Posterior vena cava (tissue), 2 donors: Measurements from ENCODE around the gene EPB41L3. TPM values are rescaled to one million over a fixed set of nuclear protein-coding genes. Genes with fewer than 3 reads are reported as not detected.

Experiments used
- DNase-seq: peaks from one replicate; pipeline ENCODE4 v3.0.0-alpha.2; 2020; ENCODE audit warnings: low spot score
- intact Hi-C, 2 donors: fragments of 100-400 bp; cut with DNase I; formaldehyde crosslinking; loops; one replicate each; pipeline versions ENCODE4 v1.14.1 to v1.14.2; 2022 to 2023
- total RNA-seq, 2 donors: library from RNA; stranded (reverse); fragmentation: NEBNext Ultra II Directional; extraction: Animal tissue kit (Norgen Biotek cat#: 25700); gene quantifications; one replicate each; pipeline ENCODE4 v1.2.1, GENCODE V29; 2021
- donor health status: DM: yes; HTN: yes; CAD: no.
- donor health status: DM: yes; HTN: yes; CAD: no.

Gene EPB41L3
- total RNA-seq, 2 donors from 2014 or later: 48.2 to 82.9 TPM

- intact Hi-C loops: loop anchor here in 1 of 2 donors (10.0 kb wide), 1 partner anchor 71 kb away; no protein-coding TSS in a partner anchor
- no peak for DNase-seq
Measured at GRCh38 chr18:5463831-5464230, 80.0 kb downstream of the EPB41L3 start.

DNA sequence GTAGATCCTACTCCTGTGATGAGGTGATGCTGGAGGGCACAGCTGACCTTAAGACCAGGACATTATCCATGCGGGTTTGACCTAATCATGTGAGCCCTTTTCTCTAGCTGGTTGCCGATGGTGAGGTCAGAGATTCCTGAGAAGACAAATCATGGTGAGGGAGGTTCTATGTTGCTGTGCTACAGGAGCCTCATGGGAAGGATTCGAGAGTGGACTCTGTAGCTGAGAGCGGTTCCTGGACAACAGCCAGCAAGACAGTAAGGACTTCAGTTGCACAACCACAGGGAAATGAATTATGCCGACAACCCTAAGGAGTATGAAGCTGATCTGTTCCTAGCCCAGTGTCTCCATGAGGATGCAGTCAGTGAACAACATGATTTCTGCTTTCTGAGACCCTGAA is 80.4 kb downstream of the EPB41L3 start:
- intact Hi-C loops: loop anchor here in 1 of 2 donors (10.0 kb wide), 1 partner anchor 71 kb away; no protein-coding TSS in a partner anchor
- peak; percentile 88 for DNase-seq

- intact Hi-C loops: loop anchor here in 1 of 2 donors (10.0 kb wide), 1 partner anchor 73 kb away; no protein-coding TSS in a partner anchor
- DNase-seq: no peak
Measured at GRCh38 chr18:5462227-5462626, 81.6 kb downstream of the EPB41L3 start.

DNA sequence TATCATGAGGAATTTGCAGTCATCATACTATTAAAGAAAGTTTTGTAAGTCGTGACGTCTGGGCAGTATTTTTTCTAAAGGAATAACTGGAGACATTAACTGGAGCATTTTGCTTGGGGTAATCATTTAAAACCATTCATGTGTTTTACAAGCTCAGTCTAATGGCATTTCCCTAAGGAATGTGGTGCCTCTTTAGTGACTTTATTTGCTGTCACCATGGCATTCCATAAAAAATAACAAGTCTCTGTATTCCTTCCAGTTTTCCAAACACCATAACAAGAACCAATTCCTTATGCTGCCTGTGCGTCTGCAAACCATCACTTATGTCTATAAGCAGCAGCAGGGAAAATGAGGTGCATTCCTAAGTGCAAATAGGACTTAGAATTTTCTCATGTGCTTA is 82.8 kb downstream of the EPB41L3 start:
- intact Hi-C loops: loop anchor here in 1 of 2 donors (10.0 kb wide), 1 partner anchor 74 kb away; no protein-coding TSS in a partner anchor
- no peak for DNase-seq

DNA sequence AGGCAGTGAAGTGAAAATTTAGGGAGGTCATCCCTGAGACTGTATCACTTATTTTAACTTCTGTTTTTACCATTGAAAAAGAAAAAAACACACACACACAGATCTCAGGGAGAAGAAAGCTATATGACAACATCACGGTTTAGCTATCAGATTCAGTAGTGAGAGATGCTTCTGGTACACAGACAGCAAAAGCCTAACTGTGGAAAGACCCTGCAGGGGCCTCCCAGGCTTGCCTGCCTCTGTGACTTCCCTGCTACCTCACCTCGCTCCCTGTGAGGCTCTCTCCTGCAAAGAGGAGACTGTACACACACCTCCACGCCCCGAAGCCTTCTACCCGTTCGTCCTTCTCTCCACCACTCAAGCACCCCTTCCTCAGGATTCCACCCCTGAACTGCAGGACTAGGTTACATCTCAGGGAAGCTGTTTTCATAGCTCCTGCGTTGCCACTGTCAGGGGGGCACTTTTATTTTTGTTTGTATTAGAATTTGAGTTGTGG is 86.3 kb downstream of the EPB41L3 start:
- DNase-seq: no peak
- intact Hi-C loops: no loop called here

GRCh38 chr18:5456577-5457461 is 87.0 kb downstream of the EPB41L3 start:
- DNase-seq: no peak
- intact Hi-C loops: no loop called here

- intact Hi-C loops: no loop called here
- no peak for DNase-seq
Measured at GRCh38 chr18:5455674-5456073, 88.1 kb downstream of the EPB41L3 start.

- DNase-seq: no peak
- intact Hi-C loops: no loop called here
Measured at GRCh38 chr18:5452943-5453443, 90.8 kb downstream of the EPB41L3 start.

GRCh38 chr18:5451871-5452270 is 91.9 kb downstream of the EPB41L3 start:
- intact Hi-C loops: no loop called here
- DNase-seq: no peak

DNA sequence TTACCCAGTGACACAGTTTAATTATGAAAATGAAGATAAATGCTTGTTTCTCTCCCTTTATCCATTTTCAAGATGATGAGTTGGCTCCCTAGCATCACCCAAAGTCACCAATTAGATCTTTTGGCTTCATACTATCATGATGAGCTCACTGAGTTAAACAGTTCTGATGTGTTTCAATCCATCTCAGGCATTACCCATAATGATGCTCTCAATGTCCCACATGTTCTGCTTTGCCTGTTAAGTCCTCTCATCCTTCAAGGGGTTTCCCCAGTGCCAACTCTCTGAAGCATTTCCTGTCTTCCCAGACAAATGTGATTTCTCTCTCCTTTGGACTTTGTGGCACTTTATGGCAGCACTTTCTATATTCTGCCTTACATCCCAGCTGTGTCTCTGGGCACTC is 92.6 kb downstream of the EPB41L3 start:
- no peak for DNase-seq
- intact Hi-C loops: no loop called here

DNA sequence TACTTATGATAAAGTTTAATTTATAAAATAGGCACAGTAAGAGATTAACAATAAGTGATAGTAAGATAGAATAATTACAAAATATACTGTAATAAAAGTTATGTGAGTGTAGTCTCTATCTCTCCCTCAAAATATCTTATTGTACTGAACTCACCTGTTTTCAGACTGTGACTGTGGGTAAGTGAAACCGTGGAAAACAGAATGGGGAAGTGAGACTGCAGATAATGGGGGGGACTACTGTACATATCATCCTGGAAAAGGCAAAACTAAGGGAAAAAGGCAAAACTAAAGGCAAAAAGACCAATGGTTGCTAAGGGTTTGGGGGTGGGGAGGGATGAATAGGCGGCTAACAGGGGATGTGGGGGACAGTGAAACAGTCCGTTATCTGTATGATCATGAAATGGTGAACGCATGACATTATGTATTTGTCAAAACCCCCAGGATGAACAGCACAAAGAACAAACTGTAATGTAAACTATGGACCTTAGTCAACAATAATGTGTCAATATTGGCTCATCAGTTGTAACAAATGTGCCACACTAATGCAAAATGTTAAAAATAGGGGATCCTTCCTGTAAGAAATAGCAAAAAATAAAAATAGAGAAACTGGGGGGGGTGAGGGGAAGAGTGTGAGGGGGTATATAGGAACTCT is 93.8 kb downstream of the EPB41L3 start:
- intact Hi-C loops: no loop called here
- no peak for DNase-seq

DNA sequence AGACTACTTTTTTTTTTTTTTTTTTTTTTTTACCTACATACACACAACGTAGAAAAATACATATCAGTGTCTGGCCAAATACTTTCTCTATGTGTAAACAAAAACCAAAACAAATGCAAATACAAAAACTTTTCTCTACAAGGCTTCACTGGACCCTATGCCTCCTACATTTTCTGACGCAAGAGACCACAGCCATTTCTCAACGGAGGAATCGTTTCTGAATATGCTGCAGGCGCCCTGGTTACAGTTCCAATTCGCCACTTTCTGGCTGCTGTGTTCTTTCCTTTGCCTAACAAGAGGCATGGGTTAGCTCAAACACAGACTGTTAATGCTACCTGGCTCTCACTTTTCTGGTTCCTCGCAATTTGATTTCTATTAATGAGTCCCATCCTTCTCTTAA is 96.4 kb downstream of the EPB41L3 start:
- no peak for DNase-seq
- intact Hi-C loops: no loop called here

DNA sequence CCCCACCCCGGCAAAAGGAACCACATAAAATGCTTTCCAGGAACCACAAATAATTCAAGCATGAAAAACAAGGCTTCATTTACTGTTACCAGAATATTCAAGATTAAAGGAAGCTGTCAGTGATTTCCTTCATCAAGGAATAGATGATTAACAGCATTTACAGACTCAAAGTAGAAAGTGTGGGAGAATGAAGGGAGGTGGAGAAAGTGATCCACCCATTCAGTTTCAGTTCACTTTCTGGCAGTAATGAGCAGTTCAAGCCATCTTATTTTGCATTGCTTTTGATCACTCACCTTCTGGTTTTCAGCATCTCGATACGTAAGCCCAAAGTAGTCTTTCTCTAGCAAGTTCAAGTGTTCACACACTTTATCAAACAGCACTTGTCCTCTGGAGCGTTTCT is 99.0 kb downstream of the EPB41L3 start:
- intact Hi-C loops: no loop called here
- no peak for DNase-seq

DNA sequence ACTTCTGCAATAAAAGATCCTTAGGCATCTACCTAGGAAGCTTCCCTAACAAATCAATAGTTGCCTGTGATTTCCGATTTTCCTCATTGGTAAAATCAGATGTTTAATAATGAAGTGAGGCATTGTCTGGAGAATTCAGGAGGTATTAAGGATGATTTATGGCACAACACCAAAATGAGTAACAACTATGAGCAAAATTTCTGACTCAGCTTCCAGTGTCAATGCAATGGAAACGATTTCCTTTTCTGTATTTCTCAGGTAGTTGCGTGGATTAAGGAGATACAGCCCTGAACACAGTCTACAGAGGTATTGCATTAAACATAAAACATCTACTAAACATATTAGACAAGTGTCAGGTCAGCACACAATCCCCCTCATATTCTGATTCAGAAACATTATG is 99.5 kb downstream of the EPB41L3 start:
- intact Hi-C loops: no loop called here
- no peak for DNase-seq

- intact Hi-C loops: no loop called here
- no peak for DNase-seq
Measured at GRCh38 chr18:5439986-5440696, 103.7 kb downstream of the EPB41L3 start.

- intact Hi-C loops: no loop called here
- DNase-seq: no peak
Measured at GRCh38 chr18:5434425-5434824, 109.4 kb downstream of the EPB41L3 start.

- DNase-seq: no peak
- intact Hi-C loops: no loop called here
Measured at GRCh38 chr18:5431836-5432575, 111.8 kb downstream of the EPB41L3 start.

GRCh38 chr18:5430131-5430530 is 113.7 kb downstream of the EPB41L3 start:
- intact Hi-C loops: no loop called here

GRCh38 chr18:5429681-5430080 is 114.1 kb downstream of the EPB41L3 start:
- no peak for DNase-seq
- intact Hi-C loops: no loop called here

More at GRCh38 chr18:5430131-5430530, 113.7 kb downstream of the EPB41L3 start:
- no peak for DNase-seq
